Subcutaneous adipose tissue (tissue), 4 donors: ENCODE results near the gene COL9A3. TPM values are rescaled to one million over a fixed set of nuclear protein-coding genes. Genes with fewer than 3 reads are reported as not detected.

Experiments used
- total RNA-seq, 4 donors: library from RNA; depleted of rRNA; stranded (reverse); fragments of >200 nt; gene quantifications; one replicate each; pipeline ENCODE4 v1.1.0, GENCODE V29; 2016
- TF ChIP-seq, protein P1 (sequence below): fragments of 450-650 bp; IDR thresholded peaks from one replicate; pipeline ENCODE4 v1.5.1; 2016; ENCODE audit warnings: low read depth, mild to moderate bottlenecking, control low read depth, antibody characterized with exemption, moderate library complexity

The COL9A3 gene
- total RNA-seq, 4 donors from 2014 or later, result 0.22 to 1.3 TPM; not detected in 2

DNA sequence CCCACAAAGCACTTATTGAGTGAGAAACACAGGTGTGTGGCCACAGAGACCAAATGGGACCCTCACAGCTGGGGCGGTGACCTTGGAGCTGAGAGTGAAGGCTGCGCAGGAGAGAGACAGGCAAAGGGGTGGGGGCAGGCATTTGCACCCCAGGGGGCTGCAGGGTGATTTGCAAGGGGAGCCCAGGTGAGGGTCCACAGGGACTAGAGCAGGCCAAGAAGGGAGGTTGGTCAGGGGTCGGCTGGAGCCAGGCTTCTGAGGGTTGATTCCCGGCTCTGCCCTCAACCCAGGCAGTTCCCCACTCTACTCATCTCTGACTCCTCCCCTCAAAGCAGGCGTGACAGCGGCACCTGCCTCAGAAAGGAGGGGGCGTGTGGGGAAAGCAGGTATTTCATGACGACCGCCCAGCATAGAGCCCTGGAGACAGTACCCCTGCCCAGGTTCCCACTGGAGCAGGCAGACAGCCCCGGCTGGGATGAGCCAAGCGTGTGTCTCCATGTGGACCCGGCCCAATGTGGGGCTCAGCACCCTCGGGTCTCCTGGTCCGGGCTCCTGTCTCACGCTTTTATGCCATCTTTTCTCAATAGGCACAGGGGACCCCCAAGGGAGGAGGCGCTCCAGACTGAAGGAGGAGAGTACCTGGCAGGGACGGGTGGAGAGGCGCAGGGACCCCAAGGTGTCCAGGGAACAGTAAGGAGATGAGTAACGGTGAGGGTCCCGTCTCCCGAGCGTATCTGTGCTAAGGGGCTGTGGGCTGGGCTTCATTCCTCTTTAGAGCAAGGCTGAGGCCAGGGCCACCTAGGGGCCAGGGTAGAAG, 23.7 kb upstream of the COL9A3 start:
- TF ChIP-seq, protein P1, sequence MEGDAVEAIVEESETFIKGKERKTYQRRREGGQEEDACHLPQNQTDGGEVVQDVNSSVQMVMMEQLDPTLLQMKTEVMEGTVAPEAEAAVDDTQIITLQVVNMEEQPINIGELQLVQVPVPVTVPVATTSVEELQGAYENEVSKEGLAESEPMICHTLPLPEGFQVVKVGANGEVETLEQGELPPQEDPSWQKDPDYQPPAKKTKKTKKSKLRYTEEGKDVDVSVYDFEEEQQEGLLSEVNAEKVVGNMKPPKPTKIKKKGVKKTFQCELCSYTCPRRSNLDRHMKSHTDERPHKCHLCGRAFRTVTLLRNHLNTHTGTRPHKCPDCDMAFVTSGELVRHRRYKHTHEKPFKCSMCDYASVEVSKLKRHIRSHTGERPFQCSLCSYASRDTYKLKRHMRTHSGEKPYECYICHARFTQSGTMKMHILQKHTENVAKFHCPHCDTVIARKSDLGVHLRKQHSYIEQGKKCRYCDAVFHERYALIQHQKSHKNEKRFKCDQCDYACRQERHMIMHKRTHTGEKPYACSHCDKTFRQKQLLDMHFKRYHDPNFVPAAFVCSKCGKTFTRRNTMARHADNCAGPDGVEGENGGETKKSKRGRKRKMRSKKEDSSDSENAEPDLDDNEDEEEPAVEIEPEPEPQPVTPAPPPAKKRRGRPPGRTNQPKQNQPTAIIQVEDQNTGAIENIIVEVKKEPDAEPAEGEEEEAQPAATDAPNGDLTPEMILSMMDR, result no peak

DNA sequence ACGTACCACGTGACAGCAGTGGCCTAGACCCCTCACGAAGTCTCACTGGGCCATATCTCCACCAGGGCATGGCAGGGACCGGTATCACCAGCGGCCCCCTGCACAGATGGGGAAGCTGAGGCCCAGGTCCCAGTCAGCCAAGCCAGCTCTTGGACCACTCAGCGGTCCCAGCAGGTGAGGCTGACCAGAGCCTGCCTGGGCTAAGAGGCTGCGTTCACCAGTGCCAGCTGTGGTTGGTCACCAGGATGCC, 23.2 kb upstream of the COL9A3 start:
- TF ChIP-seq, protein P1, result no peak

DNA sequence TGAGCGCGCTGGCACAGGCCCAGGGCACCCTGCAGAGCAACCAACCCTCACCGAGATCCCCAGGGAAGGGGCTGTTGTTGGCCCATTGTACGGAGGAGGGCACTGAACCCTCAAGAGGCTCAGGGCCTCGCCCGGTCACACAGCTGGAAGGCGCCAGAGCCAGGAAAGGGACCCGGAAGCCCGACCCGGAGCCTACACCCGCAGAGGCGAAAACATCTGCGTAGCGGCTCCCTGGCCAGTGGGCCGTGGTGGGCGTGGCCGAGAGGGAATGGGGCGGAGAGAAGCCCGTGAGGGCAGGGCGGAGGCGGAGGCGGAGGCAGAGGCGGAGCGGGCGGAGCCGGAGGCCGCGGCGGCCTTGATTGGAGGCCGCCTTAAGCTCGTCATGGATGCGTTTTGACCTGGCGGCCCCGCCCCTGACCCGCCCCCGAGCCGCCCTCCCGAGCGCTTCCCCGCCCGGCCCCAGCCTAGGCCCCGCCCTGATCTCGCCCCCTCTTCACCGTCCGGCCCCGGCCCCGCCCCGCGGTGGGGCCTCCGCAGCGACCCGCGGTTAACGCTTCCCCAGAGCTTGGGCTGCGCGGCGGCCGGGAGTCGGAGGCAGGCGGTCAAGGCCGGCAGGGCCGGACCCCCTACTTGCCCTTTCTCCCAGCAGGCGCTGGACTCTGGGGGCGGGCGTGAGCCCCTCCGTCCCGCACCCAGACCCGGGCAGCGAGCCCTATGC, 22.7 kb upstream of the COL9A3 start:
- TF ChIP-seq, protein P1, result no peak

DNA sequence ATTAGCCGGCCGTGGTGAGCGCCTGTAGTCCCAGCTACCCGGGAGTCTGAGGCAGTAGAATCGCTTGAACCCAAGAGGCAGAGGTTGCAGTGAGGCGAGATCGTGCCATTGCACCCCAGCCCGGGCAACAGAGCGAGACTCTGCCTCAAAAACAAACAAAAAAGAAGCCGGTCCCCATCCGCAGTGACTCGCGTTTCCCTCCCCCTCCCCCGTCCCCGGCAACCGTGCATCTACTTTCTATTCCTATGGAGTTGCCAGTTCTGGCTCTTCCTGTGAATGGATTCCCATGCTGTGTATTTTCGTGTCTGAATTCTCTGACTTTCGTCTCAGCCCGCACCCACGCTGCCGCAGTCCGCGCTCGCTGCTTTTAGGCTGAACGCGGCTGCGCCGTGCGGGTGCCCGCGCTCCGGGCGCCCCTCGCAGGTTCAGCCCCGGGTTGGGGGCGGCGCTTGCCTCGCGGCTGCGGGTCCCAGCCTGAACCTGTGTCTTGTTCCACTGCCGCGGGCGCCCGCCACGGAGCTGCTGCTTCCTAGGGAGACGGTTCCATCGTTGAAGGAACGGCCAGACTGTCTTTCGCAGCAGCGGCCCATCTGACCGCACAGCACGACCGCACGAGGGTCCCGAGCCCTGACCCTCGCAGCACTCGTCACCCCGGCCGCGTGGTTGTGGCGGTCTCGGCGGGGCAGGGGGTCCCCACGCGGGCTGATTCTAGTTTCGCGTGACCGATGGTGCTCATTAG, 21.7 kb upstream of the COL9A3 start:
- TF ChIP-seq, protein P1, result no peak

DNA sequence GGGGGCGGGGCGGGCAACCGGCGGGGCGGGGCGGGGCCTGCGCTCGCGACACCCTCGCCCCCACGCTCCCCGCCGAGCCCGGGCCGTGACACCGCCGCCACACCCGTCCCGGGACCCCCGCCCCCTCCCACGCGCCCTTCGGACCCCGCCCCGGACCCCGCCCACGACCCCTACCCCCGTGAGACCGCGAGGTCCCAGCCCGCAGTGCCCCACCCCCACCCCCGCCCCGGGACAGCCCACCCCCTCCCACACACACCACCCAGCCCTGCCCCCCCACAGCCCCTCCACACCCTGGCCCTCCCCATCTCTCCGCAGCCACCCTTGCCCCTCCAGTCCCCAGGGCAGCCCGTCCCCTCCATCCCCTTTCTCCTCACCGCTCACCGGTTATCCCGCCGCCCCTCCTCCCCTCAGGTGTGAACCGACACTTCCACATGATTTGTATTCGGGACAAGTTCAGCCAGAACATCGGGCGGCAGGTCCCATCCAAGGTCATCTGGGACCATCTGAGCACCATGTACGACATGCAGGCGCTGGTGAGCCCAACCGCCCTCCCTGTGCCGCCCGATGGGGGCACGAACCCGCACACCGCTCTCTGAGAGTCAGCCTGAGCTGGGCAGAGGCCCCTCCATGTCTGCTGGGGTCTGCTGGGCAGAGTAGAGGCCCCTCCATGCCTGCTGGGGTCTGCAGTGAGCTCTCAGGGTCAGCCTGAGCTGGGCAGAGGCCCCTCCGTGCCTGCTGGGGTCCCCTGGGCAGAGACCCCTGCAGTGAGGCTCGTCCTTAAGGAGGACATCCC, 20.0 kb upstream of the COL9A3 start:
- TF ChIP-seq, protein P1, result no peak

DNA sequence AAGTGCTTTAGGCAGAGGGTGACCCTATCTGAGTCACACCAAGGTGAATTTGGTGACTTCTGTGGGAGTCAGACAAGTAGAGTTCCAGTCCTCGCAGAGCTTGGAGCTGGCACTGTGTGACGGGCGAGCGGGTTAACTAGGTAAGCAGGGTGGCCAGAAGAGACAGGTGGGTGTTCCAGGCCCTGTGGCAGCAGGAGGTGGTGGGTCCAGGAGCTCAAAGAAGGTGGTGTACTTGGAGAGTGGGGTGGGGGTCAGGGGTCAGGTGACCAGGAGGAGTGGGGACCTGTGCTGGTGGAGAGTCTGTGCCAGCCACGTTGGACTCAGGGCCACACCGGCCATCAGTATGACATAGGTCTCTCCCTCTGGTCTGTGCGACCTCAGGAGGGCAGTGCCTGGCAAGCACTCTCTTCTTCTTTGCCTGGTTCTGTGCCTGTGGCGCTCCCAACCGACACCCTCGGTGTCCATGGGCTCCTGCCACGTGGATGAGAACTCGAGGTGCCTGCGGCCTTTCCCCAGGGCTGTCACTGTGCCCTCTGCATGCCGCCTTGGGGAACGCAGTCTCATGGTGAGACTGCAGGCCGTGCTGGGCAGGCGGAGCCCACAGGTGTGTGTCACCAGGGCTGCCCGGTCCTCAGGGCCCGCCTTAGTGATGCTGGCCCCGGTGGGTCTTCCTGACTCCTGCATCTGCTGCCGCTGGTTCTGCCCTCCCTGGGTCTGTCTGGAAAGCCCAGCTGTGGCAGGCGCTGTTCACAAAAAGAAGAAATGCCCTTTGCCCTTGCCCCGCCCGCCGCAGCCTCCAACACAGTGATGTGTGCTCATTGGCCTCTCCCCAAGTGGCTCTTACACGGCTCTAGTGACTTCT, 18.9 kb upstream of the COL9A3 start:
- TF ChIP-seq, protein P1, result no peak
